Right ventricle myocardium superior (tissue), 1 donor: ENCODE results near the gene IRAK3. TPM values are rescaled to one million over a fixed set of nuclear protein-coding genes. Genes with fewer than 3 reads are reported as not detected.
"Not testable (repeated sequence)": the region's sequence is repeated elsewhere in the genome, so short reads cannot be mapped to it uniquely, and the experiment has no call there.

Experiments
- ATAC-seq: fragments of 200-7000 bp; cut with Tn5 transposase; one replicate; pipeline ENCODE4 v1.9.1; 2020; ENCODE audit warnings: mild to moderate bottlenecking; ENCODE audit not compliant: poor library complexity
- DNase-seq: peaks from one replicate; pipeline ENCODE4 v3.0.0-alpha.2; 2020
- intact Hi-C: fragments of 100-400 bp; cut with DNase I; formaldehyde crosslinking; loops from one replicate; pipeline ENCODE4 v1.11.2; 2022
- total RNA-seq: library from RNA; stranded (reverse); fragmentation: NEBNext Ultra II Directional; extraction: Animal tissue kit (Norgen Biotek cat#: 25700); gene quantifications from one replicate; pipeline ENCODE4 v1.2.1, GENCODE V29; 2021
- donor health status: DM: no; HTN: yes; CAD: no; lungs with severe emphysema.

The IRAK3 gene
- total RNA-seq, 1 donor from 2014 or later: 4.0 TPM

DNA sequence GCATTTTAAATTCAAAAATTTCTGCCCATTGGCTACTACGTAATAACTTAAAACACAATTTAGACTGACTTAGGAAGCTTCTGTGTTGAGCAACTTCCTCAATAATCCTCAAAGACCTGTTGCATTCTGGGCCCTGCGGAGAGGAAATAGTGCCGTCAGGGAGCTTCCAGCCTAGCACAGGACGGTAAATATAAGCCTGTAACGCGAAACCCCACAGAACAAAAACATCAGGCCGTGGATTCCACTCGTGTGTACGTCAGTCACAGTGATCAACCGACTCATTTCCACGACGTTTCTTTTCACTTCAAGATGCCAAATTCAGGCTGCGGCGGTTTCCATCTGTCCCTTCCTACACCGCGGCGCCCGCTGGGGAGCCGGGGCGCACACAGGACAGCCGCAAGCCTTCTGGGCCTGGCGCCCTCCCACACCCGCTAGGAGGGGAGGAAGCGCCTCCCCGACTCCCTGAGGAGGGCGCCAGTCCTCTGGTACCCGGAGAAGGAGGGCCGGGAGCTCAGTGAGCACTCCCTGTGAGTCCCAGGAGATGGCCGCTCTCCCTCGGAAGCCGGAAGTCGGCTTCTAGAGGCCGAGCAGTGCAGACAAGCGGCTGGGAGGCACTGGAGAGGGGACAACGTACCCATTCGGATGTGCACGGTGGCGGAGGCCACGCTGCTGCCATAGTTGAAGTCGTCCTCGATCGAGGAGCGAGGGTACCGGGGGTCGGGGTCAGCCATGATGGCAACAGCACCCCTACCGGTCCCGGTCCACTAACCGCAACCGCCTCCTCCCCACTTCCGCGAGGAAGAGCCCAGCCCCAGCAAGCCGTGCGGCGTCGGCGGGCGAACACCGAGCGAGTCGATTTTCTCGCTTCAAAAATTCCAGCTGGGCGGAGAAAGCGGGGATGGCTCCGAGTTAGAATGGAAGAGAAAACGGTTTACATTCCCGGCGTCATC, 19.5 kb upstream of the IRAK3 start, which contains the start of gene TMBIM4:
Gene TMBIM4, minus strand, starts transcription at position 776 of the 950 bp plus-strand sequence. Its CDS starts 45 bp downstream, at position 731.
- ATAC-seq: peak; percentile 97
- intact Hi-C loops: no loop called here
- DNase-seq: peak; percentile 92

GRCh38 chr12:66170606-66171005, 18.4 kb upstream of the IRAK3 start:
- ATAC-seq: no peak
- no peak for DNase-seq
- intact Hi-C loops: no loop called here

GRCh38 chr12:66174391-66175325, 14.4 kb upstream of the IRAK3 start:
- ATAC-seq, intact Hi-C loops, DNase-seq: not testable (repeated sequence)

GRCh38 chr12:66176105-66176900, 12.7 kb upstream of the IRAK3 start:
- DNase-seq (no peak), ATAC-seq (no peak)
- intact Hi-C loops: no loop called here

DNA sequence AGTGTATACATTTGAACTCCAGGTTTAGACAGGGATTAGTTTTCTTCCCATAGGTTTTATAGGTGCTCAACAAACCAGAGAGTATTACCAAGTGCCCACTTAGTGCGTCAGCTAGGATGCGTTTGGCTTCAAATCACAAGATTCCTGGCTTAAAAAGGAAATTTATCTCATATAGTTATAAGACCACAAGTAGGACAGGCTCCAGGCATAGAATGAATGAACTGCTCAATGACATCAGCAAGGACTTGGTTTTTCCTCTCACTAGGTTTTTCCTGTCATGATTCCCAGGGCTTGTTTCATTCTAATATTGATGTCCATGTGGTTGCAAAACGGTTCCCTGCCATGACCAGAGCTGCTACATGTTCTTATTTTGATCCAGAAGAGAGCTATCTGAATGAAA, 6.1 kb upstream of the IRAK3 start:
- intact Hi-C loops: no loop called here
- no peak for DNase-seq
- no peak for ATAC-seq

GRCh38 chr12:66184822-66185221, 4.2 kb upstream of the IRAK3 start:
- ATAC-seq, intact Hi-C loops, DNase-seq: not testable (repeated sequence)

GRCh38 chr12:66187036-66187435, 2.0 kb upstream of the IRAK3 start:
- DNase-seq (no peak), ATAC-seq (no peak)
- intact Hi-C loops: no loop called here

- ATAC-seq (no peak), DNase-seq (no peak)
- intact Hi-C loops: no loop called here
Observed at GRCh38 chr12:66187821-66188220, 1.2 kb upstream of the IRAK3 start.

DNA sequence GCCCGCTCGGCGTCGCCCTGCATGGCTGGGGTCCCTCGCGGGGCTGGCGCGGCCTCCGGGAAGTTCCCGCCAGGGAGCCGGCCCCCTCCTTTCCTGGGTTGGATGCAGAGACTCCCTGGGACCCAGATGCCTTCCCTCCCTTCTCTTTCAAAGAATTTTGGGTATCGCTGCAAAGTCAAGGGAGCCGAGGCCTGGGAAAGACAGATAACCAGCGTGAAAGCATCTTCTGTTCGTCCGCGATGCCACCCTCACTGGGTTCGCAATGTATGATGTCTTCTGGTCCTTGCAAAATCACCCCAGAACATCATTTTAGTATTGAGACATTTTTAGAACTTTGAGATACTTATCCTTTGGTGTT, 451 bp downstream of the IRAK3 start:
- DNase-seq (no peak), ATAC-seq (peak; percentile 3)
- intact Hi-C loops: no loop called here

- intact Hi-C loops: no loop called here
- no peak for DNase-seq
- no peak for ATAC-seq
Observed at GRCh38 chr12:66189889-66190288, 875 bp downstream of the IRAK3 start.

GRCh38 chr12:66190519-66191370, 1.7 kb downstream of the IRAK3 start:
- ATAC-seq (no peak), DNase-seq (no peak)
- intact Hi-C loops: no loop called here

DNA sequence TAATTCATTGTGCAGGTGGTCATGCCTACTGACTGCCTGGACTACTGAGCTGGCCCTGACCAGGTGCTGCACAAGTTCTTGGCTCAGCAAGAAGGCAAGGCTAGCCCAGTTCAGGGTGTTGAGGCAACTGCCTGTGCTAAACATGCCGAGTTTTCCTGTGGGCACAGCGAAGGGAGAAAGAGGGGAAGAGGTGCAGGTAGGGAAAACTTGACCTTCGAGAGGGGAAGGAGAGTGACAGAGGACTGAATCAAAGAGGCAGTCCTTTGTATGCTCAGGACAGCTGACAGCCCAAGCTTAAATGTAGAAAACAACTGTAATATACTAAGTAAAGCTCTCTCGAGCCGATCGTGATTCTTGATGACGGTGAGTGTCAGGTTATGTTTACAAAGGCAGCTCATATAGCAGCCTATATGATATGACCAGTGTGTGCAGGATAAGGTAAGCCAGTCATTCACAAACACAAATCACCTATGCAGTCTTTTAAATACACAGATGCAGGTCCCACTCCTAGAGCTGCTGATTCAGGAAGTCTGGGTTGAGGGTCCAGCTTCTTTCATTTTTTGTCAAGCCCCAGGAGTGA, 2.6 kb downstream of the IRAK3 start:
- no peak for ATAC-seq
- DNase-seq: no peak
- intact Hi-C loops: no loop called here

GRCh38 chr12:66194122-66194521, 5.1 kb downstream of the IRAK3 start:
- intact Hi-C loops: no loop called here
- no peak for ATAC-seq

DNA sequence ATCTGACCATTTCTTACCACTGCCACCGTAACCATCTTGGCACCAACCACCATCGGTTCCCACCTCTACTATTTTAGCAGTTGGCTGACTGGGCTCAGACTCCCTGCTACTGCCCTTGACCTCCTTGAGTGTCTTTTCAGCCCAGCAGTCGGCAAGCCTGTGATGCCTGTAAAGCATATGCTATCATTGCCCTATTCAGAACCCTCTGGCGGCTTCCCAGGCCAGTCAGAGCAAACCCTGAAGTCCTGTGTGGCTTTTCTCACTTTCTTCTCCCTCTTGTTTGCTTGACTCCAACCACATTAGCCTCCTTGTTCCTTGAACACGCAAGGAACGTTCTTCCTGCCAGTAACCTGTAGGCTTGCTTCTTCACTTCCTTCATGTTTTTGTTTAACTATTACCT, 6.2 kb downstream of the IRAK3 start:
- intact Hi-C loops: no loop called here
- no peak for ATAC-seq
- no peak for DNase-seq

More at GRCh38 chr12:66194122-66194521, 5.1 kb downstream of the IRAK3 start:
- no peak for DNase-seq

GRCh38 chr12:66196806-66197205, 7.8 kb downstream of the IRAK3 start:
- intact Hi-C loops: no loop called here
- ATAC-seq (no peak), DNase-seq (no peak)

GRCh38 chr12:66197495-66197921, 8.5 kb downstream of the IRAK3 start:
- DNase-seq (no peak), ATAC-seq (no peak)
- intact Hi-C loops: no loop called here

GRCh38 chr12:66199141-66199540, 10.1 kb downstream of the IRAK3 start:
- ATAC-seq (no peak), DNase-seq (no peak)
- intact Hi-C loops: no loop called here
